H1 (cell line): ENCODE results near the gene UBE2D2. TPM values are rescaled to one million over a fixed set of nuclear protein-coding genes. Genes with fewer than 3 reads are reported as not detected.

Experiments used
- CBX5 ChIP-seq: fragments of 300-800, 300-1000 bp; sonication (generic); IDR thresholded peaks from 2 replicates; pipeline ENCODE4 v1.7.1; 2016; ENCODE audit warnings: antibody characterized with exemption, low read length, low read depth
- polyA plus RNA-seq, 7 experiments: library from polyadenylated mRNA; depleted of rRNA in 3 of 7; stranded (reverse) in 5 of 7; unstranded in 2 of 7; fragments of >200 nt in 5 of 7; fragments of 200-250 nt in 2 of 7; gene quantifications; 1 replicate in 5 of 7; 2 replicates in 1 of 7; 4 replicates in 1 of 7; pipeline versions ENCODE4 v1.2.1 to v1.2.3, GENCODE V29; 2011 to 2013; ENCODE audit warnings: missing spikeins in 2 of 7, mixed read lengths in 2 of 7
- total RNA-seq: library from RNA; stranded (reverse); fragmentation: NEBNext Ultra II Directional; extraction: Animal tissue kit (Norgen Biotek cat#: 25700); gene quantifications from 2 replicates; pipeline ENCODE4 v1.2.1, GENCODE V29; 2021

Gene UBE2D2
- total and polyA plus RNA-seq, 2 of the 8 experiments (the other 6 are each of a cell fraction or from before 2014, with no cell fraction given) = 66.9 to 203 TPM

- no peak for TF ChIP-seq CBX5
Observed at GRCh38 chr5:139566611-139567010, 5.5 kb downstream of the UBE2D2 start (continued).
